K562 (cell line): ENCODE data around the gene TBCEL. TPM values are rescaled to one million over a fixed set of nuclear protein-coding genes. Genes with fewer than 3 reads are reported as not detected.
A peak's percentile ranks its signal among the peaks of the same experiment; 100 is the strongest.

Source experiments
- ATAC-seq: fragments of 200-7000 bp; cut with Tn5 transposase; 3 replicates; pipeline ENCODE4 v1.9.1; 2020; ENCODE audit warnings: moderate library complexity
- BruUV-seq: library from RNA; stranded (reverse); fragments of 400-500 nt; replicated peaks from 2 replicates; lab custom pipeline; 2021; lab: Mats Ljungman, UMichigan
- CTCF ChIA-PET: fragments of 300-600 bp; formaldehyde crosslinking; extraction: SDS; loops from one replicate; lab custom pipeline; 2021; ENCODE audit warnings: low intra/inter-chr PET ratio; lab: Yijun Ruan, JAX
- POLR2A ChIA-PET: fragments of 300-600, 350-650 bp; sonication (Branson Sonifier 250); formaldehyde crosslinking; extraction: SDS; loops from one replicate; lab custom pipeline; 2021; ENCODE audit warnings: antibody characterized with exemption, inconsistent platforms; lab: Yijun Ruan, JAX
- DNase-seq, 4 experiments: peaks; one replicate each; pipeline versions ENCODE4 v3.0.0 to v3.0.0-alpha.2; 2011 to 2018; ENCODE audit warnings: low spot score in 3 of 4, mixed read lengths in 3 of 4; ENCODE audit errors: extremely low read depth in 1 of 4
- FAIRE-seq: peaks from 2 replicates; lab custom pipeline; 2011; peaks lifted over from hg19 to GRCh38; lab: Jason Lieb, UNC
- H2AFZ ChIP-seq: 2 replicates; pipeline ENCODE4 v1.6.0; 2011; ENCODE audit warnings: low read depth, low read length, control low read depth, inconsistent platforms
- H3K27ac ChIP-seq: fragments of 200-600 bp; 3 replicates; pipeline ENCODE4 v1.8.0; 2011; ENCODE audit warnings: low read depth, mild to moderate bottlenecking, control low read depth, inconsistent platforms, low read length, moderate library complexity, mixed read lengths; ENCODE audit errors: extremely low read depth
- H3K27me3 ChIP-seq, 2 experiments: fragments of 300-600 bp in 1 of 2; 2 replicates in 1 of 2; 3 replicates in 1 of 2; pipeline versions ENCODE4 v1.6.0 to v1.8.0; 2011; ENCODE audit warnings: inconsistent platforms in 2 of 2, low read length in 2 of 2, mild to moderate bottlenecking in 1 of 2, mixed read lengths in 1 of 2, moderate library complexity in 1 of 2; ENCODE audit not compliant: control insufficient read depth in 2 of 2, insufficient read depth in 2 of 2
- H3K36me3 ChIP-seq: fragments of 300-600 bp; 3 replicates; pipeline ENCODE4 v1.8.0; 2011; ENCODE audit warnings: mild to moderate bottlenecking, low read length, inconsistent platforms; ENCODE audit not compliant: control insufficient read depth, insufficient read depth
- H3K4me1 ChIP-seq, 2 experiments: fragments of 200-600 bp in 1 of 2; replicated peaks in 1 of 2; 2 replicates in 1 of 2; 3 replicates in 1 of 2; pipeline versions ENCODE4 v1.5.1 to v1.8.0; 2011; ENCODE audit warnings: inconsistent platforms in 2 of 2, low read length in 2 of 2, mild to moderate bottlenecking in 1 of 2, mixed read lengths in 1 of 2, moderate library complexity in 1 of 2; ENCODE audit not compliant: control insufficient read depth in 2 of 2, insufficient read depth in 2 of 2
- H3K4me2 ChIP-seq: 2 replicates; pipeline ENCODE4 v1.6.1; 2011; ENCODE audit warnings: low read length, control low read depth, inconsistent platforms, mixed read lengths; ENCODE audit not compliant: insufficient read depth
- H3K4me3 ChIP-seq: fragments of 200-600 bp; sonication (generic), shearing (Covaris generic); 2 replicates; pipeline ENCODE4 v1.5.1; 2016; ENCODE audit warnings: control low read depth, inconsistent platforms
- H3K79me2 ChIP-seq: fragments of 200-600 bp; 3 replicates; pipeline ENCODE4 v1.8.0; 2011; ENCODE audit warnings: low read length, inconsistent platforms; ENCODE audit not compliant: control insufficient read depth, insufficient read depth
- H3K9ac ChIP-seq, 2 experiments: 2 replicates each; pipeline versions ENCODE4 v1.6.0 to v1.6.1; 2011; ENCODE audit warnings: low read depth in 2 of 2, low read length in 2 of 2, control low read depth in 1 of 2, inconsistent platforms in 1 of 2, mild to moderate bottlenecking in 1 of 2, mixed read lengths in 1 of 2; ENCODE audit not compliant: insufficient read depth in 1 of 2
- H3K9me1 ChIP-seq: one replicate; pipeline ENCODE4 v1.6.0; 2011; ENCODE audit warnings: inconsistent platforms, mild to moderate bottlenecking, low read length, moderate library complexity; ENCODE audit not compliant: control insufficient read depth, insufficient read depth
- H3K9me3 ChIP-seq: replicated peaks from 2 replicates; pipeline ENCODE4 v1.5.1; 2011; ENCODE audit warnings: low read depth, low read length, inconsistent platforms; ENCODE audit not compliant: control insufficient read depth, insufficient read depth
- H4K20me1 ChIP-seq: replicated peaks from 2 replicates; pipeline ENCODE4 v1.6.1; 2011; ENCODE audit warnings: low read length, inconsistent platforms, mixed read lengths; ENCODE audit not compliant: control insufficient read depth, insufficient read depth
- BCOR ChIP-seq: fragments of 450-650 bp; IDR thresholded peaks from 2 replicates; pipeline ENCODE4 v1.6.1; 2016
- CBFA2T2 ChIP-seq: fragments of 450-650 bp; conservative IDR thresholded peaks from 2 replicates; pipeline ENCODE4 v1.6.1; 2017; ENCODE audit warnings: mild to moderate bottlenecking
- HNRNPL ChIP-seq: fragments of 200-400 bp; formaldehyde crosslinking; IDR thresholded peaks from 2 replicates; pipeline ENCODE4 v1.6.1; 2017; ENCODE audit warnings: low read depth, mild to moderate bottlenecking, low read length
- IRF2 ChIP-seq: sonication (generic); formaldehyde crosslinking; IDR thresholded peaks from 2 replicates; pipeline ENCODE4 v1.8.1; 2022; ENCODE audit warnings: mild to moderate bottlenecking, missing genetic modification reagents
- NBN ChIP-seq: fragments of 450-650 bp; IDR thresholded peaks from 2 replicates; pipeline ENCODE4 v1.6.1; 2016; ENCODE audit warnings: low read depth, mild to moderate bottlenecking
- NR2C2 ChIP-seq, 2 experiments: fragments of 200-800 bp in 1 of 2; sonication (Bioruptor generic) in 1 of 2; sonication (generic) in 1 of 2; formaldehyde crosslinking in 1 of 2; IDR thresholded peaks; 2 replicates each; pipeline versions ENCODE4 v1.6.1 to v1.8.0; 2016 to 2022; ENCODE audit warnings: mild to moderate bottlenecking in 1 of 2, missing compliant biosample characterization in 1 of 2, missing genetic modification characterization in 1 of 2, missing genetic modification reagents in 1 of 2
- PCBP2 ChIP-seq: fragments of 200-400 bp; formaldehyde crosslinking; IDR thresholded peaks from 2 replicates; pipeline ENCODE4 v1.6.1; 2018; ENCODE audit warnings: low read length, low read depth, mild to moderate bottlenecking, moderate library complexity; ENCODE audit not compliant: poor library complexity, severe bottlenecking
- PHTF2 ChIP-seq: fragments of 250-450 bp; sonication (Bioruptor Pico); IDR thresholded peaks from 2 replicates; pipeline ENCODE4 v1.5.0; 2021; ENCODE audit warnings: mild to moderate bottlenecking
- RBM25 ChIP-seq: fragments of 200-400 bp; formaldehyde crosslinking; IDR thresholded peaks from 2 replicates; pipeline ENCODE4 v1.6.1; 2018; ENCODE audit warnings: low read length, low read depth, moderate library complexity; ENCODE audit not compliant: severe bottlenecking
- THAP7 ChIP-seq: fragments of 250-450 bp; sonication (Bioruptor Pico); IDR thresholded peaks from 2 replicates; pipeline ENCODE4 v1.5.0; 2021
- ZNF551 ChIP-seq: fragments of 250-450 bp; sonication (Bioruptor Pico); IDR thresholded peaks from 2 replicates; pipeline ENCODE4 v1.5.0; 2021; ENCODE audit warnings: mild to moderate bottlenecking, moderate library complexity
- ZNF77 ChIP-seq: fragments of 250-450 bp; sonication (Bioruptor Pico); IDR thresholded peaks from 2 replicates; pipeline ENCODE4 v1.5.0; 2020
- WGBS: fragments of 100-300 bp; shearing (Covaris generic); methylation state at CpG from one replicate; pipeline ENCODE4 v1.1.6; 2016; ENCODE audit warnings: low coverage, mixed read lengths; ENCODE audit not compliant: insufficient coverage; ENCODE audit errors: missing lambda C conversion rate; 5-methylcytosine and 5-hydroxymethylcytosine counted together
- in situ Hi-C: fragments of 300-500 bp; cut with MboI; formaldehyde crosslinking; loops from 4 replicates; pipeline ENCODE4 v1.15.0; 2018; ENCODE audit warnings: inconsistent platforms, mixed read lengths
- intact Hi-C: fragments of 100-400 bp; cut with micrococcal nuclease; formaldehyde crosslinking; loops from 2 replicates; pipeline ENCODE4 v1.14.2; 2022
- polyA plus RNA-seq, 8 experiments: library from polyadenylated mRNA; depleted of rRNA in 4 of 8; stranded (reverse) in 5 of 8; unstranded in 3 of 8; fragments of >200 nt; fragmentation: Nextera tagmentation in 2 of 8; fragmentation: Illumina TruSeq in 1 of 8; extraction: Ambion mirVana in 2 of 8; extraction: Trizol in 1 of 8; gene quantifications; 2 replicates each; pipeline versions ENCODE4 v1.2.1 to v1.2.3, GENCODE V29; 2011 to 2014; ENCODE audit warnings: inconsistent platforms in 1 of 8, missing spikeins in 1 of 8
- total RNA-seq, 7 experiments: library from RNA; depleted of rRNA in 6 of 7; stranded (reverse); fragments of >200 nt in 6 of 7; fragmentation: Illumina TruSeq in 2 of 7; extraction: Trizol in 2 of 7; gene quantifications; 2 replicates each; pipeline versions ENCODE4 v1.2.1 to v1.2.3, GENCODE V29; 2011 to 2021; ENCODE audit warnings: low replicate concordance in 1 of 7
- TF ChIP-seq, protein P1 (sequence below), 2 experiments: fragments of 450-650 bp in 1 of 2; IDR thresholded peaks; 2 replicates each; pipeline ENCODE4 v1.6.1; 2011 to 2017; ENCODE audit warnings: low read depth in 2 of 2, antibody characterized with exemption in 1 of 2, borderline replicate concordance in 1 of 2, low read length in 1 of 2, mild to moderate bottlenecking in 1 of 2, mixed read lengths in 1 of 2; ENCODE audit not compliant: control insufficient read depth in 1 of 2

Gene TBCEL
- total and polyA plus RNA-seq, 9 of the 15 experiments (the other 6 are each of a cell fraction or from before 2014, with no cell fraction given), result 0.39 to 2.3 (median 1.4) TPM

DNA sequence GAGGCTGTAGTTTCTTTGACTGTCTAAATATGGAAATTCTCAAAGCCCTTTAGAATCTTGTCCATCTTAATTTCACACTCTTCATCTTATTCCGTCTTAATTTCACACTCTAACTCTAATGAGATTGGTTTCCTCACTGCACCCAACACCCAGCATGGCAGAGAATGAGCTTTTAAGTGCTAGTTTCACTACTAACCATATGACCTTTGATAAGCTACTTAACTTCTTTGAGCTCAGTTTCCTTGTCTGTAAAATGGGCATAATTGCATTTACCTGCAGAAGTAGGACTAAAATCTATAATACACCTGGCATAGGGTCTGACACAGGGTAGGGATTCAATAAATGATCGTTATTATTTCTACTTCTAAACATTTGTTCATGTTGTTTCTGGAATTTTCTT lies 30.4 kb downstream of the TBCEL start:
- intact Hi-C loops, result no loop called here
- ChIA-PET POLR2A (interaction anchor here (1.0 kb wide), 1 partner anchor 11 kb away, joined by 4 read pairs; no protein-coding TSS in a partner anchor), CTCF (no interaction called here)
- H3K9ac ChIP-seq, result no peak overlapping the region
- H3K27ac ChIP-seq, result no peak overlapping the region
- BruUV-seq, result no TSS peak
- H3K4me1 ChIP-seq, result no peaks in the 10 kb centered on the region
- TF ChIP-seq NBN, result no peak
- no peak for TF ChIP-seq CBFA2T2
- no peak for TF ChIP-seq IRF2
- peak; percentile 42; the same call in 1 of the 2 replicates for TF ChIP-seq BCOR
- peak; percentile 85 for TF ChIP-seq RBM25
- no peak overlapping the region for H3K4me2 ChIP-seq
- no peak for DNase-seq
- no peaks in the 10 kb centered on the region for H3K9me3 ChIP-seq
- no peak for FAIRE-seq
- H3K9me1 ChIP-seq, result no peaks in the 10 kb centered on the region
- H3K79me2 ChIP-seq, result no peaks in the 10 kb centered on the region
- no peak for ATAC-seq
- H2AFZ ChIP-seq, result no peak overlapping the region
- in situ Hi-C loops, result no loop called here
- no peaks in the 10 kb centered on the region for H3K27me3 ChIP-seq
- H3K36me3 ChIP-seq, result no peaks in the 10 kb centered on the region
- H3K4me3 ChIP-seq, result no peak overlapping the region
- H4K20me1 ChIP-seq, result no peaks in the 10 kb centered on the region
- WGBS, result 15% methylated on average over 2 of the region's 2 CpGs

- in situ Hi-C loops, result no loop called here
- WGBS, result 16% methylated on average over 3 of the region's 3 CpGs
- CTCF ChIA-PET, result no interaction called here
- TF ChIP-seq PCBP2 (no peak), HNRNPL (no peak), ZNF77 (CRISPR knock-in tag) (no peak), ZNF551 (CRISPR knock-in tag) (no peak), PHTF2 (no peak), IRF2 (no peak), THAP7 (CRISPR knock-in tag) (no peak), NR2C2 (CRISPR knock-in tag; IDR thresholded peaks at IDR 0.05) (no peak), NR2C2 (tag; IDR thresholded peaks at IDR 0.05) (no peak)
- TF ChIP-seq, protein P1, sequence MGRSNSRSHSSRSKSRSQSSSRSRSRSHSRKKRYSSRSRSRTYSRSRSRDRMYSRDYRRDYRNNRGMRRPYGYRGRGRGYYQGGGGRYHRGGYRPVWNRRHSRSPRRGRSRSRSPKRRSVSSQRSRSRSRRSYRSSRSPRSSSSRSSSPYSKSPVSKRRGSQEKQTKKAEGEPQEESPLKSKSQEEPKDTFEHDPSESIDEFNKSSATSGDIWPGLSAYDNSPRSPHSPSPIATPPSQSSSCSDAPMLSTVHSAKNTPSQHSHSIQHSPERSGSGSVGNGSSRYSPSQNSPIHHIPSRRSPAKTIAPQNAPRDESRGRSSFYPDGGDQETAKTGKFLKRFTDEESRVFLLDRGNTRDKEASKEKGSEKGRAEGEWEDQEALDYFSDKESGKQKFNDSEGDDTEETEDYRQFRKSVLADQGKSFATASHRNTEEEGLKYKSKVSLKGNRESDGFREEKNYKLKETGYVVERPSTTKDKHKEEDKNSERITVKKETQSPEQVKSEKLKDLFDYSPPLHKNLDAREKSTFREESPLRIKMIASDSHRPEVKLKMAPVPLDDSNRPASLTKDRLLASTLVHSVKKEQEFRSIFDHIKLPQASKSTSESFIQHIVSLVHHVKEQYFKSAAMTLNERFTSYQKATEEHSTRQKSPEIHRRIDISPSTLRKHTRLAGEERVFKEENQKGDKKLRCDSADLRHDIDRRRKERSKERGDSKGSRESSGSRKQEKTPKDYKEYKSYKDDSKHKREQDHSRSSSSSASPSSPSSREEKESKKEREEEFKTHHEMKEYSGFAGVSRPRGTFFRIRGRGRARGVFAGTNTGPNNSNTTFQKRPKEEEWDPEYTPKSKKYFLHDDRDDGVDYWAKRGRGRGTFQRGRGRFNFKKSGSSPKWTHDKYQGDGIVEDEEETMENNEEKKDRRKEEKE (IDR thresholded peaks at IDR 0.05; ENCODE audit: borderline replicate concordance in 1 of 2, control insufficient read depth in 1 of 2, low read depth in 2 of 2, low read length in 1 of 2), result no peak
Observed at GRCh38 chr11:121055076-121055475, 31.2 kb downstream of the TBCEL start.

More at GRCh38 chr11:121055076-121055475, 31.2 kb downstream of the TBCEL start:
- no peak for DNase-seq
- no peak for ATAC-seq
- H3K36me3 ChIP-seq, result no peaks in the 10 kb centered on the region
- H3K4me3 ChIP-seq, result no peak overlapping the region
- intact Hi-C loops, result no loop called here
- H3K27me3 ChIP-seq, result no peaks in the 10 kb centered on the region
- FAIRE-seq, result no peak
- no peaks in the 10 kb centered on the region for H3K9me1 ChIP-seq
- H3K27ac ChIP-seq, result no peak overlapping the region
- POLR2A ChIA-PET, result interaction anchor here (1.0 kb wide), 1 partner anchor 11 kb away, joined by 4 read pairs; no protein-coding TSS in a partner anchor
- no peak overlapping the region for H2AFZ ChIP-seq
- no peak overlapping the region for H3K4me2 ChIP-seq
- BruUV-seq, result no TSS peak
- no peak overlapping the region for H3K9ac ChIP-seq
- no peaks in the 10 kb centered on the region for H3K4me1 ChIP-seq
- no peaks in the 10 kb centered on the region for H3K79me2 ChIP-seq
- H4K20me1 ChIP-seq, result no peaks in the 10 kb centered on the region
- H3K9me3 ChIP-seq, result no peaks in the 10 kb centered on the region
